ENCODE data around the gene RHOB. TPM values are rescaled to one million over a fixed set of nuclear protein-coding genes. Genes with fewer than 3 reads are reported as not detected.

RHOB gene
- total and polyA plus RNA-seq, 4 donors, result 82.6 to 634 (median 160) TPM

DNA sequence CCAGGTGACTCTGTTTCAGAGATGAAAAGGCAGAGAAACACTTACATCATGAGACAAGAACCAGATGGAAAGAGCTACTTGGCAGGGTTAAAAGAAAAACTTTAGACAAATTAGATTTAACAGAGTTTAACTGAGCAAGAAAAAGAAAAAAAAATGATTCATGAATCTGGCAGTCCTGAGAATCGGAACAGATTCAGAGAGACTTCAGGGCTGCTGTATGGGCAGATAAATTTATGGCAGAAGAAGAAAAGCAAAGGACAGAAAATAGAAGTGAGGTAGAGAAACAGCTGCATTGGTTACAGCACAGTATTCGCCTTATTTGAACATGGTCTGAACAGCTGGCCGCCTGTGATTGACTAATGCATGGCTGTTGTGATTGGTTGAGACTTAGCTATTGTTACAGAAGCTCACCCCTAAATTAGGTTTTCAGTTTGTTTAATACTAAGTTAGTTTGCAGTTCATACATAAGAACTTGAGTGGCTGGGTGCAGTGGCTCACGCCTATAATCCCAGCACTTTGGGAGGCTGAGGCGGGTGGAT, 43.0 kb upstream of the RHOB start:
- WGBS, result 93% methylated on average over 5 of the region's 5 CpGs
- H3K4me3 ChIP-seq (ENCODE audit: low read depth in 1 of 3, low read length in 3 of 3), result no peak overlapping the region
- TF ChIP-seq RAD21 (IDR thresholded peaks at IDR 0.05) (no peak), GABPA (IDR thresholded peaks at IDR 0.05 in 1 of 2, conservative IDR thresholded peaks at IDR 0.05 in 1 of 2) (no peak), HNF4A (conservative IDR thresholded peaks at IDR 0.05) (no peak), JUND (IDR thresholded peaks at IDR 0.05) (no peak), NR2F2 (IDR thresholded peaks at IDR 0.05) (no peak), YY1 (IDR thresholded peaks at IDR 0.05) (no peak), HNF4G (IDR thresholded peaks at IDR 0.05) (no peak), RXRA (IDR thresholded peaks at IDR 0.05) (no peak), EGR1 (IDR thresholded peaks at IDR 0.05; ENCODE audit: low read depth in 2 of 2) (no peak), FOXA1 (IDR thresholded peaks at IDR 0.05) (no peak), FOXA2 (IDR thresholded peaks at IDR 0.05) (no peak), SP1 (IDR thresholded peaks at IDR 0.05) (no peak), TAF1 (conservative IDR thresholded peaks at IDR 0.05) (no peak)
- TF ChIP-seq, protein P1, sequence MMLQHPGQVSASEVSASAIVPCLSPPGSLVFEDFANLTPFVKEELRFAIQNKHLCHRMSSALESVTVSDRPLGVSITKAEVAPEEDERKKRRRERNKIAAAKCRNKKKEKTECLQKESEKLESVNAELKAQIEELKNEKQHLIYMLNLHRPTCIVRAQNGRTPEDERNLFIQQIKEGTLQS (IDR thresholded peaks at IDR 0.05), result no peak
- TF ChIP-seq, protein P2, sequence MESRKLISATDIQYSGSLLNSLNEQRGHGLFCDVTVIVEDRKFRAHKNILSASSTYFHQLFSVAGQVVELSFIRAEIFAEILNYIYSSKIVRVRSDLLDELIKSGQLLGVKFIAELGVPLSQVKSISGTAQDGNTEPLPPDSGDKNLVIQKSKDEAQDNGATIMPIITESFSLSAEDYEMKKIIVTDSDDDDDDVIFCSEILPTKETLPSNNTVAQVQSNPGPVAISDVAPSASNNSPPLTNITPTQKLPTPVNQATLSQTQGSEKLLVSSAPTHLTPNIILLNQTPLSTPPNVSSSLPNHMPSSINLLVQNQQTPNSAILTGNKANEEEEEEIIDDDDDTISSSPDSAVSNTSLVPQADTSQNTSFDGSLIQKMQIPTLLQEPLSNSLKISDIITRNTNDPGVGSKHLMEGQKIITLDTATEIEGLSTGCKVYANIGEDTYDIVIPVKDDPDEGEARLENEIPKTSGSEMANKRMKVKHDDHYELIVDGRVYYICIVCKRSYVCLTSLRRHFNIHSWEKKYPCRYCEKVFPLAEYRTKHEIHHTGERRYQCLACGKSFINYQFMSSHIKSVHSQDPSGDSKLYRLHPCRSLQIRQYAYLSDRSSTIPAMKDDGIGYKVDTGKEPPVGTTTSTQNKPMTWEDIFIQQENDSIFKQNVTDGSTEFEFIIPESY (IDR thresholded peaks at IDR 0.05), result no peak
- TF ChIP-seq, protein P3, sequence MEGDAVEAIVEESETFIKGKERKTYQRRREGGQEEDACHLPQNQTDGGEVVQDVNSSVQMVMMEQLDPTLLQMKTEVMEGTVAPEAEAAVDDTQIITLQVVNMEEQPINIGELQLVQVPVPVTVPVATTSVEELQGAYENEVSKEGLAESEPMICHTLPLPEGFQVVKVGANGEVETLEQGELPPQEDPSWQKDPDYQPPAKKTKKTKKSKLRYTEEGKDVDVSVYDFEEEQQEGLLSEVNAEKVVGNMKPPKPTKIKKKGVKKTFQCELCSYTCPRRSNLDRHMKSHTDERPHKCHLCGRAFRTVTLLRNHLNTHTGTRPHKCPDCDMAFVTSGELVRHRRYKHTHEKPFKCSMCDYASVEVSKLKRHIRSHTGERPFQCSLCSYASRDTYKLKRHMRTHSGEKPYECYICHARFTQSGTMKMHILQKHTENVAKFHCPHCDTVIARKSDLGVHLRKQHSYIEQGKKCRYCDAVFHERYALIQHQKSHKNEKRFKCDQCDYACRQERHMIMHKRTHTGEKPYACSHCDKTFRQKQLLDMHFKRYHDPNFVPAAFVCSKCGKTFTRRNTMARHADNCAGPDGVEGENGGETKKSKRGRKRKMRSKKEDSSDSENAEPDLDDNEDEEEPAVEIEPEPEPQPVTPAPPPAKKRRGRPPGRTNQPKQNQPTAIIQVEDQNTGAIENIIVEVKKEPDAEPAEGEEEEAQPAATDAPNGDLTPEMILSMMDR (IDR thresholded peaks at IDR 0.05; ENCODE audit: low read depth, low read length, missing input control), result no peak
- TF ChIP-seq, protein P4, sequence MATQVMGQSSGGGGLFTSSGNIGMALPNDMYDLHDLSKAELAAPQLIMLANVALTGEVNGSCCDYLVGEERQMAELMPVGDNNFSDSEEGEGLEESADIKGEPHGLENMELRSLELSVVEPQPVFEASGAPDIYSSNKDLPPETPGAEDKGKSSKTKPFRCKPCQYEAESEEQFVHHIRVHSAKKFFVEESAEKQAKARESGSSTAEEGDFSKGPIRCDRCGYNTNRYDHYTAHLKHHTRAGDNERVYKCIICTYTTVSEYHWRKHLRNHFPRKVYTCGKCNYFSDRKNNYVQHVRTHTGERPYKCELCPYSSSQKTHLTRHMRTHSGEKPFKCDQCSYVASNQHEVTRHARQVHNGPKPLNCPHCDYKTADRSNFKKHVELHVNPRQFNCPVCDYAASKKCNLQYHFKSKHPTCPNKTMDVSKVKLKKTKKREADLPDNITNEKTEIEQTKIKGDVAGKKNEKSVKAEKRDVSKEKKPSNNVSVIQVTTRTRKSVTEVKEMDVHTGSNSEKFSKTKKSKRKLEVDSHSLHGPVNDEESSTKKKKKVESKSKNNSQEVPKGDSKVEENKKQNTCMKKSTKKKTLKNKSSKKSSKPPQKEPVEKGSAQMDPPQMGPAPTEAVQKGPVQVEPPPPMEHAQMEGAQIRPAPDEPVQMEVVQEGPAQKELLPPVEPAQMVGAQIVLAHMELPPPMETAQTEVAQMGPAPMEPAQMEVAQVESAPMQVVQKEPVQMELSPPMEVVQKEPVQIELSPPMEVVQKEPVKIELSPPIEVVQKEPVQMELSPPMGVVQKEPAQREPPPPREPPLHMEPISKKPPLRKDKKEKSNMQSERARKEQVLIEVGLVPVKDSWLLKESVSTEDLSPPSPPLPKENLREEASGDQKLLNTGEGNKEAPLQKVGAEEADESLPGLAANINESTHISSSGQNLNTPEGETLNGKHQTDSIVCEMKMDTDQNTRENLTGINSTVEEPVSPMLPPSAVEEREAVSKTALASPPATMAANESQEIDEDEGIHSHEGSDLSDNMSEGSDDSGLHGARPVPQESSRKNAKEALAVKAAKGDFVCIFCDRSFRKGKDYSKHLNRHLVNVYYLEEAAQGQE (IDR thresholded peaks at IDR 0.05), result no peak
- TF ChIP-seq, protein P5, sequence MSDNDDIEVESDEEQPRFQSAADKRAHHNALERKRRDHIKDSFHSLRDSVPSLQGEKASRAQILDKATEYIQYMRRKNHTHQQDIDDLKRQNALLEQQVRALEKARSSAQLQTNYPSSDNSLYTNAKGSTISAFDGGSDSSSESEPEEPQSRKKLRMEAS (IDR thresholded peaks at IDR 0.05), result no peak

More for the DNA sequence above, 43.0 kb upstream of the RHOB start:
- peaks cover 0 to 3% (median 0%) of the 10 kb centered on the region in 4 donors for H3K9me3 ChIP-seq (ENCODE audit: control insufficient read depth in 4 of 4, low read length in 3 of 4)
- no peaks in the 10 kb centered on the region for H3K27me3 ChIP-seq (ENCODE audit: control insufficient read depth in 4 of 4, insufficient read depth in 4 of 4, low read length in 3 of 4)
- no peak for DNase-seq (ENCODE audit: low spot score)
- H3K36me3 ChIP-seq (ENCODE audit: control insufficient read depth in 4 of 4, insufficient read depth in 3 of 4, low read depth in 1 of 4, low read length in 3 of 4), result no peaks in the 10 kb centered on the region
- peaks cover 0 to 4% (median 1%) of the 10 kb centered on the region in 4 donors for H3K4me1 ChIP-seq (ENCODE audit: control insufficient read depth in 4 of 4, insufficient read depth in 4 of 4, low read length in 3 of 4)
- no peak overlapping the region for H3K27ac ChIP-seq (ENCODE audit: low read depth in 1 of 2, low read length in 2 of 2)
- no peak overlapping the region for H3K9ac ChIP-seq (ENCODE audit: low read depth in 1 of 2, low read length in 2 of 2)

Measured in liver (tissue), 9 donors.